Measurements from ENCODE around the gene BDH2. TPM values are rescaled to one million over a fixed set of nuclear protein-coding genes. Genes with fewer than 3 reads are reported as not detected.

The BDH2 gene
- total RNA-seq, 1 experiment from 2014 or later, result 40.2 TPM

GRCh38 chr4:103029300-103029699 lies 70.3 kb downstream of the BDH2 start:
- Histone ChIP-seq H3K4me2 (ENCODE audit: insufficient read depth, insufficient read length, low read length) (no peak overlapping the region), H2BK120ac (ENCODE audit: low read depth, low read length, poor library complexity, severe bottlenecking) (no peak overlapping the region), H4K91ac (ENCODE audit: insufficient read length, low read depth, low read length) (no peak overlapping the region), H3K9ac (ENCODE audit: extremely low read depth, insufficient read length, low read length) (no peak overlapping the region), H3K4me1 (ENCODE audit: insufficient read depth, low read length) (no peaks in the 10 kb centered on the region), H3K27ac (ENCODE audit: insufficient read length, low read depth, low read length) (no peak overlapping the region), H3K27me3 (ENCODE audit: insufficient read depth, low read length) (no peaks in the 10 kb centered on the region), H3K23me2 (ENCODE audit: insufficient read length, low read depth, low read length, poor library complexity, severe bottlenecking) (no peaks in the 10 kb centered on the region), H2BK15ac (ENCODE audit: low read depth, low read length) (no peak overlapping the region), H3K9me3 (ENCODE audit: control insufficient read depth, low read depth, low read length) (no peaks in the 10 kb centered on the region), H2AFZ (ENCODE audit: low read length) (no peak overlapping the region), H4K8ac (replicated peaks; ENCODE audit: insufficient read length, low read depth, low read length) (no peak overlapping the region), H3K79me1 (ENCODE audit: insufficient read depth, low read depth, low read length, poor library complexity, severe bottlenecking) (no peaks in the 10 kb centered on the region), H3K4ac (ENCODE audit: low read depth, low read length) (no peak overlapping the region), H3K23ac (ENCODE audit: insufficient read length, low read depth, low read length) (no peak overlapping the region), H2BK20ac (ENCODE audit: low read depth, low read length, poor library complexity, severe bottlenecking) (no peak overlapping the region), H4K5ac (ENCODE audit: insufficient read length, low read depth, low read length) (no peak overlapping the region), H3K79me2 (ENCODE audit: insufficient read depth, low read length) (no peaks in the 10 kb centered on the region), H4K20me1 (ENCODE audit: control insufficient read depth, insufficient read depth, insufficient read length) (no peaks in the 10 kb centered on the region), H2BK12ac (ENCODE audit: insufficient read length, low read depth, low read length) (no peak overlapping the region), H2AK5ac (ENCODE audit: insufficient read length, low read length) (no peak overlapping the region), H3T11ph (ENCODE audit: low read length) (no peak overlapping the region), H2BK5ac (ENCODE audit: insufficient read length, low read length) (no peak overlapping the region), H3K14ac (ENCODE audit: insufficient read depth, low read length) (no peak overlapping the region), H3K56ac (ENCODE audit: insufficient read length, low read depth, low read length) (no peak overlapping the region), H3K18ac (ENCODE audit: insufficient read length, low read depth, low read length) (no peak overlapping the region)
- Mint-ChIP-seq H3K4me3 (no peak overlapping the region), H3K27ac (no peak overlapping the region), H3K27me3 (ENCODE audit: low read depth) (peaks cover 2% of the 10 kb centered on the region; the same call in 1 of the 2 replicates), H3K9me3 (no peaks in the 10 kb centered on the region), H3K4me1 (no peaks in the 10 kb centered on the region), H3K36me3 (ENCODE audit: insufficient read depth in 1 of 3, low read depth in 3 of 3) (no peaks in the 10 kb centered on the region)
- no CpG with 5 or more reads among the region's 1 CpG for WGBS (ENCODE audit: extremely low coverage, insufficient read length, low lambda C conversion rate)
- no peak for DNase-seq
- no peak for TF ChIP-seq CTCF (conservative IDR thresholded peaks at IDR 0.05)

Other genes starting within 250 kb of the BDH2 start
- gene CISD2, start 230.8 kb downstream of the BDH2 start, total RNA-seq (2021), result 45.6 and 46.0 TPM in 2 replicates
- 0.59 and 2.0 TPM in 2 replicates for gene SLC9B1, start 80.1 kb downstream of the BDH2 start, total RNA-seq (2021)
- 6.8 and 7.3 TPM in 2 replicates for gene SLC9B2, start 23.1 kb downstream of the BDH2 start, total RNA-seq (2021)
- 34.4 and 38.1 TPM in 2 replicates for gene CENPE, start 98.5 kb upstream of the BDH2 start, total RNA-seq (2021)

All from H9 (cell line).